Hematopoietic multipotent progenitor cell treated with erythropoietin and hydrocortisone succinate and interleukin-3 and kit ligand, for 15 days (in vitro differentiated cells): ENCODE data around the gene B3GNT2.
"Not testable (repeated sequence)": the region's sequence is repeated elsewhere in the genome, so short reads cannot be mapped to it uniquely, and the experiment has no call there.

Experiments
- DNase-seq: peaks from one replicate; pipeline ENCODE4 v3.0.0-alpha.2; 2015; ENCODE audit warnings: low spot score

The B3GNT2 gene

DNA sequence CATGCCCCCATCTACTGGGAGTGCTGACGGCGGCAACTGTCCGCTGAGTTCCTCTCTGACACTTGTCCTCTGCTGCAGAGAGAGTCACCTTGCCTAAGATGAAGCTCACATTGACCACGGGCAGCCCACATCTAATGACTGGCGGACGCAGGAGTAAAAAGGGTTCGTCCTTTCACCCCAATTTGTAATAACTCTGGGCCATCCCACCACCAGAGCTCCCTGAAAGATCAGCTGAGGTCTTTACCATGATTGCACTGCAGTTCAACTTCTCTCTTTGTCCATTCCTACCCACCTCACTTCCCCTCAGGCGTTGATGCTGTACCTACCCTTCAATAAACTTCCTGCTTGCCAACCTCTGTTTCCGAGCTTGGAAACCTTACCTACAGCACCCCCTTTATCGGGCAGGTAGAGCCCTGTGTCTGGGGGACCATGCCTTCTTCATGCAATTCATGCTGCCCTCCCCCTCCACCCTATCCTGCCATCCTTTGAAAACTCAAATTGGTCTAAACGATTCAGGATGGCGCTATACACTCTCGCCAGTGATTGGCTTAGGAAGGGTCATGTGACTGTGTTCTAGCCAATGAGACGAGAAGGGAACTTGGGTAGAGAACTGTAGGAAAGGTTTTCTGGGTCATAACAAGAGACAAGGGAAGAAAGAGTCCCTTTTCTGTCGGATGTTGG is 10.3 kb upstream of the B3GNT2 start:
- DNase-seq: no peak

DNA sequence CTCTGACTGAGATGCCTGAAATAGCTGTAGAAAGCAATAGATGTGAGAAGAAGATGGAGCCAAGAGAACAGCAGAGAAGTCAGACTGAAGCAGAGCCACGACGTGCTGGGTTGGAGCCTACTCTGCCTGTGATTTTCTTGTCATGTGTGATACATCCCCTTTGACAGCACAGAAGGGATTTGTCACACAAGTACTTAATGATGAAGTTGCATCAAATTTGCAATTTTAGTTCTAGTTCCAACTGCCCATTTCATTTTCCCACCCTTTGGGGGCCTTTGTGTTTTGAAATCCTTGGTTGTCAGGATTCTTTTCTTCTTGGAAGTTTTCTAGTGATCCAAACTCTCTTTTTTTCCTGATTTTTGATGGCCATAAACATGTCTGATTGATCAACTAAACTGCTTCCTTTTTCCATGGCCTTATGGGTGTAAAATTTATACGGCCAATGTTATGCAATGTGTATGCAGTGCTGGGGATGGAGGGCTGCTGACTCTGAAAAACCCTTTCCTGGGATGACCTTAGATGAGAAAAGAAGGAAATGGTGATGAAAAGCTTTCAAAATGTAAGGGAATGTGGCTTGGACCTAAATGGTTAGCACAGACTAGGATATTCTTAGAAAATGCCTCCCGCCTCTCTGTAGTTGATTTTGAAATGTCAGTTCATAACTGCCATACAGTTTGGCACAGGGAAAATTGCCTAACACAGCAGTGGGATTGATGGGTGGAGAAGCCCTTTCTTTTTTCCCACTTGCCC is 9.6 kb upstream of the B3GNT2 start:
- no peak for DNase-seq

DNA sequence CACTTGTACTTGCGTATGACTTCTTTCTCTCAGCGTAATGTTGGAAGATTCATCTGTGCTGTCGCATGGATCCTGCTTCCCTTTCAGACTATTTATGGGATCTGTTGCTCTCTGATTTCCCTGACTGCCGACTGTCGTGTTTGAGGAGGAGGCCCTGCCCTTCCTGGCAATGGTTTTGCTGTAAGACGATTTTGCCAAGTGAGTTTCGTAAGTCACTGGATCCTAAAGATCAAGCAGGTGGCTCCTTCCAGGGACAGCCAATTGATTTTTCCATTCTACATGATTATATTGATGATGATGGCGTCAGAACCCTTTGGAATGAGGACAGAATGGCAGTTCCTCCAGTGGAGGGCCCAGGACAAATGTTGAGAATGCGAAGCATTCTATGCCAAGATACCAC is 8.7 kb upstream of the B3GNT2 start:
- no peak for DNase-seq

DNA sequence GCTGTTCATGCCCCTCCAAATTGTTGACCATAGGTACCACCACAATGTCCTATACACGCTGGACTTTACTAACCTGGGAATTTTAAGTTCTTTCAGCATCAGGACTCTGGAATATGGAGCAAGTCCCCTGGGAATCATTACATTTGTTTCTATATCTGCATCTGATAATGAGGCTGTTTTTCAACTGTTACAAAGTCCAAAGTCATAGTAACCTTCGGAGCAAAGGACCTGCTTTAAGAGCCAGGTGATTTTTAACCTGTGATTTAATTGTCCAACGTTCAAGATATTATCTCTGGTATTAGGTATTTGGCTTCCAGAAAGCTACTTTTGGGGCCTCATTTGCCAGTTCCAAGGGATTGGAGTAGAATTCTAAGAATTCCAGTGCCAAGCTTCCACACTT is 7.5 kb upstream of the B3GNT2 start:
- no peak for DNase-seq

- DNase-seq: no peak
Measured at GRCh38 chr2:62189196-62189595, 6.7 kb upstream of the B3GNT2 start.

DNA sequence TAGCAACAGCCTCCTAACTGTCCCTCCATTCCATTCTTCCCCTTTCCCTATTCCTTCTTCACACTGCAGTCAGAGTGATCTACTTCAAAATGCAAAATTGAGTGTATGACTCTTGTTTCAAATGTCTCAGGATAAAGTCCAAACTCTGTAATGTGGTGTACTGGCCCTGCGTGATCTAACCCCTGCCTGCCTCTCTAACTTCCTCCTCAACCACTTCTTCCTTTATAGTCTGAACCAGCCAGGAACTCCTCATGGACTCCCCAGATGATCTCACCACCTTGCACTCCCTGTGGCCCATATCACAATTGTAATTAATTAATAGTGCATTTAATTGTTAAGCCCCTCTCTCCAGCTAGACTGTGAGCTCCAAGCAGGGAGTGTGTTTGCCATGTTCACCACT is 3.1 kb upstream of the B3GNT2 start:
- no peak for DNase-seq

GRCh38 chr2:62194558-62195420 is 1.1 kb upstream of the B3GNT2 start:
- DNase-seq: no peak

- DNase-seq: no peak
Measured at GRCh38 chr2:62196278-62196901, 475 bp downstream of the B3GNT2 start.

DNA sequence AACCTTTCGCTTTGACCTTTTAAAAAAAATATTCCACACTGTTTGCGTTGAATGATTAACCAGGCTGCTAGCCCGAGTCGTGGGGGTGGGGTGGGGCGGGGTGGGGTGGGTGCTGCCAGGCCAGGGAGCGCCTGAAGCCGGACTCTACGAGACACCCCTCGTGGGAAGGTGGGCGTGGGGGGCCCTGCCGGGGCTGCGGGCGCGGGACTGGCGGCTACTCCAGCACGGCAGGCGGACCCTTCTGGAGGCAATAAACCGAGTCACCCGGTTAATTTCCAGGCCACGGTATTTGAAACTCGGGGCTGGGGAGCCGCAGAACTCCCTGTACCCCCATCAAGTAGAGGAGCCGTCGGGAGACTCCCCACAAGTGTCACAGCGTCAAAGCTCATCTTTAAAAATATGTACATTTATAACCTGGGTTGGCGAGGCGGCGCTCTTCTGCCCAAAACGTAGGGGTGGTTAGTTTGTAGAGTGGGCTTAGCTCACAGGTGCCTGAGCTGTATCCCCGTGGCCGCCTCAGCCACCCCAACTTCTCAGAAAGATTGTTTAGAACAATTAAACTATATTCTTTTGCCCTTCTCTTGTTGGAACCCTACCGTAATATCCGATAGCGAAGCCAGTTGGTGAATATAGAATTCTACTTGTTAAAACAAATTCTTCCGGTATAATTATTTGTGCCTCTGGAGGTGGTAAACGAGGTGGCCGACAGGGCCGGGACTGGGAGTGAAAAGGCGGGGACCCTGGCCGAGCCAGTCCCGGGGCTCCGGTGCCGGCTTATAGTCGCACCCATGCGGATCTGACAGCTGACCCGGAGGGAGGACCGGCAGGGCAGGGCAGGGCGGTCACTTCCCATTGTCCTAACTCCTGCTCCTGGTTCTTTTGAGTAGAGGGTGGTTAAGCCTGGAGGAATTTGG is 1.4 kb downstream of the B3GNT2 start:
- peak; percentile 62 for DNase-seq

- no peak for DNase-seq
Measured at GRCh38 chr2:62197925-62198633, 2.2 kb downstream of the B3GNT2 start.

- not testable (repeated sequence) for DNase-seq
Measured at GRCh38 chr2:62198854-62199253, 2.9 kb downstream of the B3GNT2 start.

DNA sequence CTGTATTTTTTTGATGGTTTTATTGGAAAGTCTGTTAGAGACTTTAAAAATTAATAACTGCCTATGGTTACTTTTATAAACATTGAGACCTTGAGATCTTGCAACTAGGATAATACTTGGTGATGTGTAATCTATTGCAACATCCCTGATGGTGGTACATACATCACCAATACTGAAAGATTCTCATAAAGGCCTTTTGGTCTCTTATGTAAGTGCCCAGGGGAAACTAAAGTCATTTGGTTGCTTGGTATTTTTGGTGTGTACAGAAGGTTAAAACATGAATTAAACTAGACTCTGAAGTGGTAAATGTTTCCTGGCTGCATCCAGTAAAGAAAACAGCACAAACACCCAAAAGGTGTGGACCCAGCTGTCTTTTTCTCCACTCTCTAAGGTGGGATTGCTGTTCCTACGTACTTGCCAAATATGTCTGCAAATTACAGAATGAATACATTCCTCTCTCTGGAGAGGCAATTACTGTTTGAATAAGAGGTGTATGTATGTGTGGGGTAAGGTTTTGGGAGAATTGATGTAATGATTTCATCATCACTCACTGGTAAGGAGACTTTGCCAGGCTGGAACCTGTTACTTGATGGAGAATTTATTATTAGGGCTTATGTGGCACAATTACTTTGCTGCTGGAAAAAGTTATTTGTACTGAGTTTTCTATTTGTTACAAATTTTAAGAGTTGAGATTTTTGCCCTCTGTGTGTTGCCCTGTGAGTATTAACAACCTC is 3.6 kb downstream of the B3GNT2 start:
- DNase-seq: no peak

- no peak for DNase-seq
Measured at GRCh38 chr2:62200291-62200841, 4.5 kb downstream of the B3GNT2 start.

GRCh38 chr2:62200868-62201267 is 5.0 kb downstream of the B3GNT2 start:
- DNase-seq: no peak

GRCh38 chr2:62201307-62201706 is 5.4 kb downstream of the B3GNT2 start:
- no peak for DNase-seq

GRCh38 chr2:62202019-62202722 is 6.3 kb downstream of the B3GNT2 start:
- DNase-seq: no peak

GRCh38 chr2:62202729-62203128 is 6.8 kb downstream of the B3GNT2 start:
- no peak for DNase-seq

DNA sequence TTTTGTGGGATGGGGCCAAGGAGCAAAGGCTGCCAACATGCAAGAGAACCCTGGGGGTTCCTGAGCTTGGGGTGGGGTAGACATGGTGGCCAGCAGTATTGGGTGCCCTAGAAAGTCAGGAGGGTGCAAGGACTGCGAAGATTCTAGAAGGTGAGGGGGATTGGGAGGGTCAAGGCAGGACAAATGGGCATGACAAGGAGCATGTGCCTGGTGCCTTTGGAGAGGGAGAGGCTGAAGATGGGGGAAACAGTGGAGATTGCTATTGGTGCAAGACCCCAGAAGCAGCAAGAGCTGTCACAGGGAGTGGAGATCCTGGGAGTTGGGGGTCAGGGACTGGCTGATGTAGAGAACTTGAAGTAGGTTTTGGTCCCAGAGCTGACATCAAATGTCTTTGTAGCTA is 7.5 kb downstream of the B3GNT2 start:
- no peak for DNase-seq

DNA sequence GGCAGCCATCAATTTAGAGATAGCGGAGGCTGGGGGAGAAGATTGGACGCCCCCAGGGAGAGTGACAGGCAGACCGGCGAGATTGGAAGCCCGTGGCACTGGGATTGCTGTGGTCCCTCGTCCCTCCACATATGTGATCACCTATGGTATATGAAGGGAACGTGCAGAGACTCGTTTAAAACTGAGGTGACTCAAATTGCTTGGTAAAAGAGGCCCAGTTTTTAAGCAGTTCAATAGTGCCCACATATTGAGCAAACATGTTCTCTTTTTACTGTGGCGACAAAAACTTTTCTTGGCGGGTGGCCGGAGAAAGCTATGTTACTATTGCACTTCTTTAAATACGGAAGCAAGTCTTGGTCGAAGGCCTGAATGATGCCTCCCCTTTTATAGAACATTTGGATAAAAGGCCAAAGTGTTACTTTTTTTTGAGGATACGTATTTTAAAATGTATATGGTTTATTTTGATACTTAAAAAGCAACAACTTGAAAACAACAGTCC is 9.1 kb downstream of the B3GNT2 start:
- no peak for DNase-seq
